ENCODE measurements around the gene KLF7.

Gene KLF7

GRCh38 chr2:207035875-207036274 lies 129.9 kb downstream of the KLF7 start:
- DNase-seq (ENCODE audit: low read depth in 1 of 2, low spot score in 1 of 2), result no peak

GRCh38 chr2:207032490-207032889 lies 133.3 kb downstream of the KLF7 start:
- no peak for DNase-seq (ENCODE audit: low read depth in 1 of 2, low spot score in 1 of 2)

All from activated CD4-positive, alpha-beta T cell treated with anti-CD3 and anti-CD28 coated beads, Interleukin-2, amount 50 U/mL, for 24 hours (primary cell).